ENCODE results near the gene KRTAP23-1.

Gene KRTAP23-1

DNA sequence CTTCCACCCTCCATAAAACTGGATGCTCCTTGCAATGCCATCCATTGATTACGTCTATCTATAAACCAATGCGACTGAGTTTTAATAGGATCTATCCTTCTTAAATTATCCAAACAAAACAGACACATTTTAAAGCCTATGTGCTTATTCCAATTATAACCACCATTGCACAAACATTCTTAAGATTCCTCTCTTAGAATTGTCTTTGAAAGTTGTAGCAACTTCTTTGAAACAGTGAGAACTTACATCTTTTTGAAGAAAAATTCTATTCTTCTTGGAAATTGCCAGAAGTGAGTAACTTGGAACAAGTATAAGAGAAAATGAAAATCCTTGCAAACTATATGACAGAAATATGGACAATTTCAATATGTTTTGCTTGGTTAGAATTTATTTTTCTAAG, 28.2 kb downstream of the KRTAP23-1 start, which contains the start of gene KRTAP26-1:
Gene KRTAP26-1, minus strand, starts transcription at position 101 of the 400 bp plus-strand sequence. CDS start 280 bp downstream, outside the sequence.
- DNase-seq (ENCODE audit: low read depth): no peak

DNA sequence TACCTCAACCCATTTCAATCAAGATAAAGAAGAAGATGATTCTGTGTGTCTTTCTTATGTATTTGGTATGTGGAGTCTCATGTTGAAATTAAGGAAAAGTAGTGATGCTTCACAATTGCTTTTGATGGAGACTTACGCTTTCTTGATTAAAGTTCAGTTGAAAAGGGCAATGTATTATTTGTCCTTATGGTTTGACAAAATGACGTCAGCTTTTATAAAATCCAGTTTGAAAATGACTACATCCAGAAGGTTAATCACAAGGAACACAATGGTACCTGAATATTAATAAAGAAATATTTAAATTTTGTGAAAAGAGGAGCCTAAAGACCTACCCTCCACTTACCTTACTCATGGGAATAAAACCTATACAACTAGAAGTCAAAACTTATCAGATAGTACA, 32.7 kb downstream of the KRTAP23-1 start:
- no peak for DNase-seq (ENCODE audit: low read depth)

More for the DNA sequence above, 28.2 kb downstream of the KRTAP23-1 start, which contains the start of gene KRTAP26-1:
- H3K4me3 ChIP-seq (ENCODE audit: low read depth, low read length): no peak within 1 kb of the TSS

DNA sequence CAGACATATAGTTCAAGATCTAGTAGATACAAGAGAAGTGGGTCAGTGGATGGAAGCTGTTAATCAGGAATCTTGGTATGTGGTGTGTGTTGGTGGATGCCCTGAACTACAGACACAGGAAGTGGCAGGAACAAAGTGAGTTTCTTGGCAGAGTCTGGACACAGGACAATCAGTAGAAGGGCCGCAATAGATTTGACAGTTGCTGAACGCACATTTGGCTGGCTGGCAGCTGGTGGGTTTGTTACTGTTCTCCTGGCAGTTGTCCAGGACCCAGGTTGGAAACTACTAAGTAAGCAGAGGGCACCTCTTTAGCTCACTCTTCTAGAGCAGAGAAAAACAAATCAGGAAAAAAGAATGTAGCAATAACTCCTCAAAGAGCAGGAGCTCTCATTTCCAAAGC, 41.5 kb downstream of the KRTAP23-1 start:
- DNase-seq (ENCODE audit: low read depth): no peak
- no peak overlapping the region for H3K4me3 ChIP-seq (ENCODE audit: low read depth, low read length)

More for the DNA sequence above, 32.7 kb downstream of the KRTAP23-1 start:
- no peak overlapping the region for H3K4me3 ChIP-seq (ENCODE audit: low read depth, low read length)

DNA sequence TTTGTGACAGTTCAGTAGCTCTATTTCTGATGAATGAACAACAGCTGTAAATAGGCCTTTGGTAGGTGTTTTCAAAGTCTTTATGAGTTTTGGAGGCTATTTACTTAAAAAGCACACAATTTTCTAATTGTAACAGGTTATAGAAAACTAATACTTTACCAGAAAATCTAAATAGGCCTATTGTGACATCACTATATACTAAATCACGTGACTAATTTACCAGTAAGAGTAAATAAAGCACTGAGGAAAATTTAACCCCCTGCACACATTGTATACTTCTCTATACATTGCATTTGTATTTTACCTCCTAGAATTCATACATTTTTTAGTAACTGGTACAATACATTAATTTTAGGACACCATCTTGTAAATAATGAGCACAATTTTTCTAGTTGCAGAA, 43.3 kb downstream of the KRTAP23-1 start:
- DNase-seq (ENCODE audit: low read depth): no peak

More for the DNA sequence above, 43.3 kb downstream of the KRTAP23-1 start:
- no peak overlapping the region for H3K4me3 ChIP-seq (ENCODE audit: low read depth, low read length)

All from skeletal muscle cell (primary cell).